GM23338 (cell line): ENCODE measurements around the gene SRRT. TPM values are rescaled to one million over a fixed set of nuclear protein-coding genes. Genes with fewer than 3 reads are reported as not detected.
"Not testable (repeated sequence)": the region's sequence is repeated elsewhere in the genome, so short reads cannot be mapped to it uniquely, and the experiment has no call there.

Experiments used
- ATAC-seq: fragments of 200-7000 bp; cut with Tn5 transposase; 3 replicates; pipeline ENCODE4 v1.9.1; 2020
- DNase-seq: peaks from one replicate; pipeline ENCODE4 v3.0.0-alpha.2; 2015; ENCODE audit warnings: low spot score
- H2AFZ ChIP-seq: fragments of 200-600 bp; sonication (generic); 2 replicates; pipeline ENCODE4 v1.8.0; 2016; ENCODE audit warnings: antibody characterized with exemption, mild to moderate bottlenecking, moderate library complexity
- H3F3A ChIP-seq: fragments of 200-600 bp; sonication (generic); replicated peaks from 2 replicates; pipeline ENCODE4 v1.8.0; 2017; ENCODE audit warnings: antibody characterized with exemption, mixed run types, low read depth
- H3K27ac ChIP-seq: fragments of 200-600 bp; sonication (generic); 2 replicates; pipeline ENCODE4 v1.6.1; 2016; ENCODE audit warnings: low read depth
- H3K27me3 ChIP-seq: fragments of 200-600 bp; sonication (generic); 2 replicates; pipeline ENCODE4 v1.8.0; 2016; ENCODE audit warnings: mild to moderate bottlenecking, mixed run types, moderate library complexity; ENCODE audit not compliant: insufficient read depth
- H3K36me3 ChIP-seq: fragments of 200-600 bp; sonication (generic); 2 replicates; pipeline ENCODE4 v1.8.0; 2016; ENCODE audit warnings: mild to moderate bottlenecking; ENCODE audit not compliant: insufficient read depth
- H3K4me1 ChIP-seq: fragments of 200-600 bp; sonication (generic); 2 replicates; pipeline ENCODE4 v1.8.0; 2016; ENCODE audit warnings: mild to moderate bottlenecking, moderate library complexity; ENCODE audit not compliant: insufficient read depth
- H3K4me2 ChIP-seq: fragments of 200-600 bp; sonication (generic); 2 replicates; pipeline ENCODE4 v1.7.1; 2017; ENCODE audit warnings: mixed run types
- H3K4me3 ChIP-seq: fragments of 200-600 bp; sonication (generic); 2 replicates; pipeline ENCODE4 v1.6.1; 2016; ENCODE audit warnings: mixed run types
- H3K79me2 ChIP-seq: fragments of 200-600 bp; sonication (generic); replicated peaks from 2 replicates; pipeline ENCODE4 v1.8.0; 2017; ENCODE audit warnings: mild to moderate bottlenecking; ENCODE audit not compliant: insufficient read depth
- H3K9me2 ChIP-seq: fragments of 200-600 bp; sonication (generic); 2 replicates; pipeline ENCODE4 v1.8.0; 2017; ENCODE audit not compliant: insufficient read depth
- H4K20me1 ChIP-seq: fragments of 200-600 bp; sonication (generic); replicated peaks from 2 replicates; pipeline ENCODE4 v1.8.0; 2017; ENCODE audit warnings: mild to moderate bottlenecking; ENCODE audit not compliant: insufficient read depth
- H3K27ac Mint-ChIP-seq: 2 replicates; pipeline ENCODE4 v1.8.0; 2020; ENCODE audit warnings: inconsistent platforms, mild to moderate bottlenecking, moderate library complexity, mixed read lengths
- H3K27me3 Mint-ChIP-seq: 3 replicates; pipeline ENCODE4 v1.8.0; 2022; ENCODE audit warnings: low read depth, mild to moderate bottlenecking, moderate library complexity, mixed read lengths, inconsistent platforms; ENCODE audit not compliant: insufficient read depth, poor library complexity
- H3K36me3 Mint-ChIP-seq: 3 replicates; pipeline ENCODE4 v1.8.0; 2021; ENCODE audit warnings: low read depth, mild to moderate bottlenecking, inconsistent platforms, moderate library complexity, mixed read lengths
- H3K4me1 Mint-ChIP-seq: 3 replicates; pipeline ENCODE4 v1.8.0; 2020; ENCODE audit warnings: mild to moderate bottlenecking, inconsistent platforms, mixed read lengths
- H3K4me3 Mint-ChIP-seq: 3 replicates; pipeline ENCODE4 v1.8.0; 2021; ENCODE audit warnings: moderate library complexity, mild to moderate bottlenecking, inconsistent platforms, mixed read lengths
- H3K9me3 Mint-ChIP-seq: 3 replicates; pipeline ENCODE4 v1.8.0; 2020; ENCODE audit warnings: moderate library complexity, mild to moderate bottlenecking, inconsistent platforms, mixed read lengths
- CREB1 ChIP-seq: fragments of 250-450 bp; sonication (Bioruptor Pico); IDR thresholded peaks from 2 replicates; pipeline ENCODE4 v1.5.0; 2020; ENCODE audit warnings: low read depth, mild to moderate bottlenecking, moderate library complexity
- EZH2phosphoT487 ChIP-seq: fragments of 200-600 bp; sonication (generic); IDR thresholded peaks from one replicate; pipeline ENCODE4 v1.8.1; 2018; ENCODE audit warnings: antibody characterized with exemption; ENCODE audit not compliant: unreplicated experiment
- POLR2AphosphoS5 ChIP-seq: IDR thresholded peaks from 2 replicates; pipeline ENCODE4 v1.6.1; 2016; ENCODE audit warnings: antibody characterized with exemption, low read depth
- REST ChIP-seq: IDR thresholded peaks from one replicate; pipeline ENCODE4 v1.6.1; 2018; ENCODE audit warnings: antibody characterized with exemption; ENCODE audit not compliant: unreplicated experiment
- STAT1 ChIP-seq: IDR thresholded peaks from one replicate; pipeline ENCODE4 v1.6.1; 2016; ENCODE audit warnings: antibody characterized with exemption; ENCODE audit not compliant: unreplicated experiment
- ZNF114 ChIP-seq: fragments of 250-450 bp; sonication (Bioruptor Pico); IDR thresholded peaks from 2 replicates; pipeline ENCODE4 v1.5.0; 2020; ENCODE audit warnings: mild to moderate bottlenecking, moderate library complexity
- ZNF331 ChIP-seq: fragments of 250-450 bp; sonication (Bioruptor Pico); IDR thresholded peaks from 2 replicates; pipeline ENCODE4 v1.5.0; 2020; ENCODE audit warnings: low read depth, mild to moderate bottlenecking, moderate library complexity
- ZNF462 ChIP-seq: fragments of 250-450 bp; sonication (Bioruptor Pico); IDR thresholded peaks from 2 replicates; pipeline ENCODE4 v1.5.0; 2020; ENCODE audit warnings: mild to moderate bottlenecking, moderate library complexity
- polyA plus RNA-seq: library from polyadenylated mRNA; unstranded; fragments of >200 nt; fragmentation: Nextera tagmentation; extraction: Ambion mirVana; gene quantifications from 2 replicates; pipeline ENCODE4 v1.2.1, GENCODE V29; 2016
- total RNA-seq: library from RNA; depleted of rRNA; stranded (reverse); fragments of >200 nt; shearing (Covaris generic); gene quantifications from 2 replicates; pipeline ENCODE4 v1.2.3, GENCODE V29; 2014

SRRT gene
- total and polyA plus RNA-seq, 2 experiments from 2014 or later: 113 to 140 TPM

- TF ChIP-seq REST: no peak
- TF ChIP-seq POLR2AphosphoS5: no peak
- TF ChIP-seq CREB1 (CRISPR knock-in tag): no peak
- TF ChIP-seq EZH2phosphoT487: no peak
- no peak for TF ChIP-seq ZNF331 (CRISPR knock-in tag)
Measured at GRCh38 chr7:100908512-100908911, 33.6 kb downstream of the SRRT start (continued).

- not testable (repeated sequence) for H3K4me1 ChIP-seq, H3K4me3 Mint-ChIP-seq, H3K27me3 Mint-ChIP-seq, H3K9me2 ChIP-seq, H3F3A ChIP-seq, H2AFZ ChIP-seq, H3K4me3 ChIP-seq, H3K79me2 ChIP-seq, H3K4me1 Mint-ChIP-seq, ATAC-seq, H3K36me3 ChIP-seq, DNase-seq, H3K27me3 ChIP-seq, H3K9me3 Mint-ChIP-seq, H3K27ac Mint-ChIP-seq, H3K36me3 Mint-ChIP-seq, H3K27ac ChIP-seq, H3K4me2 ChIP-seq, H4K20me1 ChIP-seq
Measured at GRCh38 chr7:100910443-100910842, 35.5 kb downstream of the SRRT start.

- Mint-ChIP-seq H3K36me3 (no peaks in the 10 kb centered on the region; the same call in 2 of the 3 replicates), H3K9me3 (peaks cover 4% of the 10 kb centered on the region; the same call in 1 of the 3 replicates)
- TF ChIP-seq REST (no peak), ZNF462 (no peak), STAT1 (no peak), ZNF114 (CRISPR knock-in tag) (no peak)
Measured at GRCh38 chr7:100911484-100911883, 36.6 kb downstream of the SRRT start.

More at GRCh38 chr7:100911484-100911883, 36.6 kb downstream of the SRRT start:
- Histone ChIP-seq H3K4me3 (no peak overlapping the region), H3K4me1 (no peaks in the 10 kb centered on the region), H3F3A (no peaks in the 10 kb centered on the region), H3K27me3 (no peaks in the 10 kb centered on the region), H2AFZ (no peak overlapping the region), H3K27ac (no peak overlapping the region), H3K79me2 (no peaks in the 10 kb centered on the region), H3K9me2 (no peaks in the 10 kb centered on the region), H3K36me3 (no peaks in the 10 kb centered on the region), H4K20me1 (no peaks in the 10 kb centered on the region), H3K4me2 (no peak overlapping the region)
- no peaks in the 10 kb centered on the region; the same call in 2 of the 3 replicates for H3K4me1 Mint-ChIP-seq
- peaks cover 6% of the 10 kb centered on the region for H3K27me3 Mint-ChIP-seq
- DNase-seq: no peak
- no peak overlapping the region for H3K27ac Mint-ChIP-seq
- no peak for ATAC-seq
- H3K4me3 Mint-ChIP-seq: no peak overlapping the region
